ENCODE measurements around the gene SCAPER. TPM values are rescaled to one million over a fixed set of nuclear protein-coding genes. Genes with fewer than 3 reads are reported as not detected.

Gene SCAPER
- total RNA-seq, 1 experiment from 2014 or later: 7.4 TPM

DNA sequence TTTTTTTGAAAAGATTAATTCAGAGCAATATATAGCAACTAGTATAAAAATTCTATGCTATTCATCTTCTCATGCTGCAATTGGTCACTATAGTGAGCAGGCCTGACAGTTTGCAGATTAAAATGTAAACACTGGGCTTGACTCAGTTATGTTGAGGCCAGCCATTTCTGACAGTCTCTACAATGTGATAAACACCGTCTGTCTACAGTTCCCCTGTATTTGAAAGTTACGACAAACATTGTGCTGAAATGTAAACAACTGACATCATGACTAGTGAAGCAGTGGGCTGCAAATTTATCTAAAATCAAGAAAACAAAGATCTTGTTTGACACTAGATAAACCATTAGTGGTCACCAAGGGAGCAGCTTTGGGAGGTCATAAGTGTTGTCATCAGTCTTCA, 371.1 kb downstream of the SCAPER start:
- H2AFZ ChIP-seq (ENCODE audit: low read length): no peak overlapping the region
- H3K27me3 ChIP-seq (ENCODE audit: insufficient read depth, low read length): no peaks in the 10 kb centered on the region
- no peak overlapping the region for H3K4me2 ChIP-seq (ENCODE audit: insufficient read depth, insufficient read length, low read length)
- H3K79me1 ChIP-seq (ENCODE audit: insufficient read depth, low read depth, low read length, poor library complexity, severe bottlenecking): no peaks in the 10 kb centered on the region
- no peak overlapping the region for H3K56ac ChIP-seq (ENCODE audit: insufficient read length, low read depth, low read length)
- no peaks in the 10 kb centered on the region for H3K4me1 ChIP-seq (ENCODE audit: insufficient read depth, low read length)
- no peaks in the 10 kb centered on the region for H3K9me3 ChIP-seq (ENCODE audit: control insufficient read depth, low read depth, low read length)
- TF ChIP-seq, protein P1, sequence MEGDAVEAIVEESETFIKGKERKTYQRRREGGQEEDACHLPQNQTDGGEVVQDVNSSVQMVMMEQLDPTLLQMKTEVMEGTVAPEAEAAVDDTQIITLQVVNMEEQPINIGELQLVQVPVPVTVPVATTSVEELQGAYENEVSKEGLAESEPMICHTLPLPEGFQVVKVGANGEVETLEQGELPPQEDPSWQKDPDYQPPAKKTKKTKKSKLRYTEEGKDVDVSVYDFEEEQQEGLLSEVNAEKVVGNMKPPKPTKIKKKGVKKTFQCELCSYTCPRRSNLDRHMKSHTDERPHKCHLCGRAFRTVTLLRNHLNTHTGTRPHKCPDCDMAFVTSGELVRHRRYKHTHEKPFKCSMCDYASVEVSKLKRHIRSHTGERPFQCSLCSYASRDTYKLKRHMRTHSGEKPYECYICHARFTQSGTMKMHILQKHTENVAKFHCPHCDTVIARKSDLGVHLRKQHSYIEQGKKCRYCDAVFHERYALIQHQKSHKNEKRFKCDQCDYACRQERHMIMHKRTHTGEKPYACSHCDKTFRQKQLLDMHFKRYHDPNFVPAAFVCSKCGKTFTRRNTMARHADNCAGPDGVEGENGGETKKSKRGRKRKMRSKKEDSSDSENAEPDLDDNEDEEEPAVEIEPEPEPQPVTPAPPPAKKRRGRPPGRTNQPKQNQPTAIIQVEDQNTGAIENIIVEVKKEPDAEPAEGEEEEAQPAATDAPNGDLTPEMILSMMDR (conservative IDR thresholded peaks at IDR 0.05): no peak
- H3K18ac ChIP-seq (ENCODE audit: insufficient read length, low read depth, low read length): no peak overlapping the region
- no peaks in the 10 kb centered on the region for H4K20me1 ChIP-seq (ENCODE audit: control insufficient read depth, insufficient read depth, insufficient read length)
- no peak overlapping the region for H3K4ac ChIP-seq (ENCODE audit: low read depth, low read length)
- H3K79me2 ChIP-seq (ENCODE audit: insufficient read depth, low read length): no peaks in the 10 kb centered on the region
- no peaks in the 10 kb centered on the region for H3K23me2 ChIP-seq (ENCODE audit: insufficient read length, low read depth, low read length, poor library complexity, severe bottlenecking)
- H3K9ac ChIP-seq (ENCODE audit: extremely low read depth, insufficient read length, low read length): no peak overlapping the region
- no peak overlapping the region for H4K5ac ChIP-seq (ENCODE audit: insufficient read length, low read depth, low read length)
- H3K27ac ChIP-seq (ENCODE audit: insufficient read length, low read depth, low read length): no peak overlapping the region
- H4K8ac ChIP-seq (replicated peaks; ENCODE audit: insufficient read length, low read depth, low read length): no peak overlapping the region
- Mint-ChIP-seq H3K4me3 (no peak overlapping the region), H3K27me3 (ENCODE audit: low read depth) (no peaks in the 10 kb centered on the region), H3K9me3 (peaks cover 0 to 3% of the 10 kb centered on the region in 2 experiments; a peak in 1 of 5 replicates), H3K4me1 (no peaks in the 10 kb centered on the region), H3K36me3 (ENCODE audit: insufficient read depth in 1 of 3, low read depth in 3 of 3) (no peaks in the 10 kb centered on the region), H3K27ac (no peak overlapping the region)
- H4K91ac ChIP-seq (ENCODE audit: insufficient read length, low read depth, low read length): no peak overlapping the region
- no peak overlapping the region for H3T11ph ChIP-seq (ENCODE audit: low read length)
- H2BK12ac ChIP-seq (ENCODE audit: insufficient read length, low read depth, low read length): no peak overlapping the region
- no peak overlapping the region for H3K23ac ChIP-seq (ENCODE audit: insufficient read length, low read depth, low read length)
- no peak overlapping the region for H2BK120ac ChIP-seq (ENCODE audit: low read depth, low read length, poor library complexity, severe bottlenecking)
- WGBS (ENCODE audit: extremely low coverage, insufficient read length, low lambda C conversion rate): no CpG with 5 or more reads among the region's 2 CpGs
- no peak overlapping the region for H2AK5ac ChIP-seq (ENCODE audit: insufficient read length, low read length)
- DNase-seq: no peak
- no peak overlapping the region for H2BK15ac ChIP-seq (ENCODE audit: low read depth, low read length)
- no peak overlapping the region for H2BK20ac ChIP-seq (ENCODE audit: low read depth, low read length, poor library complexity, severe bottlenecking)
- no peak overlapping the region for H3K14ac ChIP-seq (ENCODE audit: insufficient read depth, low read length)
- H2BK5ac ChIP-seq (ENCODE audit: insufficient read length, low read length): no peak overlapping the region

Measured in H9 (cell line).